Effector memory CD8-positive, alpha-beta T cell (primary cell): Measurements from ENCODE around the gene SCAMP4.
A peak's percentile ranks its signal among the peaks of the same experiment; 100 is the strongest.

Experiments
- ATAC-seq: fragments of 150-1000 bp; cut with Tn5 transposase; replicated peaks from 2 replicates; pipeline ENCODE4 v1.10.0; 2021; ENCODE audit warnings: mild to moderate bottlenecking, moderate library complexity
- DNase-seq, 3 experiments: peaks; one replicate each; pipeline ENCODE4 v3.0.0; 2021
- H3K27ac Mint-ChIP-seq, 2 donors: one replicate each; pipeline ENCODE4 v1.8.0; 2022; ENCODE audit warnings: mild to moderate bottlenecking in 2 of 2, mixed read lengths in 2 of 2, moderate library complexity in 2 of 2
- H3K27me3 Mint-ChIP-seq, 2 donors: one replicate each; pipeline ENCODE4 v1.8.0; 2022; ENCODE audit warnings: mixed read lengths in 2 of 2
- H3K36me3 Mint-ChIP-seq: one replicate; pipeline ENCODE4 v1.8.0; 2022; ENCODE audit warnings: mild to moderate bottlenecking, moderate library complexity, mixed read lengths; ENCODE audit not compliant: insufficient read depth
- H3K4me1 Mint-ChIP-seq, 2 donors: one replicate each; pipeline ENCODE4 v1.8.0; 2022; ENCODE audit warnings: low read depth in 2 of 2, mixed read lengths in 2 of 2
- H3K4me3 Mint-ChIP-seq, 2 donors: one replicate each; pipeline ENCODE4 v1.8.0; 2022; ENCODE audit warnings: mild to moderate bottlenecking in 2 of 2, mixed read lengths in 2 of 2, moderate library complexity in 2 of 2
- H3K9me3 Mint-ChIP-seq, 2 donors: one replicate each; pipeline ENCODE4 v1.8.0; 2022; ENCODE audit warnings: mixed read lengths in 2 of 2

Gene SCAMP4

DNA sequence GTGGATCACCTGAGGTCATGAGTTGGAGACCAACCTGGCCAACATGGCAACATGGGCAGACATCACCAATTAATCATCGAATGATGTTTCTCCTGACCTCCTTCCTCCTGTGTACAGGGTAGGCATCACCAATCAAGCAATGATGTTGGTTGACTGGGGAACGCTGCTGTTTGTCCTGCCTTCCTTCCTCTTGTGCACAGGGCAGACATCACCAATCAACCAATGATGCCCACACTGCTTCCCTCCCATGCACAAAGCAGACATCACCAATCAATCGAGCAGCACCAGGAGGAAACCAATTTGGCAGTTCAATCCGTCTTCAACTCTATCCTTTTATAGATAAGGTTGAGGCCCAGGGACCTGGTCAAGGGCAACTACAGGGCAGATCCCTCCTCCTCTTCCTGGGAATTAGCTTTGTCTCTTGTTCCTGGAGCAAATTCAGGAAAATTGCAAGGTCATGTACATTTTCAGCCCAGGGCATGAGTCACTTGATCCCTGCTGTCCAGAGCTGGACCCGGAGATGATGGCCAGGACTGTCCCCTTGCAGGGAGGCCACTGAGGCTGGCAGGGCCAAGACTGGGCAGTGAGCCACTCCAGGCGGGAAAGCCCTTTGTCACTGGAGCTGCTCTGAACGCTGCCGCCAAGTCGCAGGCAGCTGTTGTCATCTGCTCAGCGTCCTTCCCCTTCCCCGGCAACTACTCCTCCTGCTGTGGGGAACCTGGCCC lies 30.4 kb downstream of the SCAMP4 start:
- H3K27ac Mint-ChIP-seq, result peak overlapping the region in 1 of 2 donors; percentile 71
- H3K9me3 Mint-ChIP-seq, result no peaks in the 10 kb centered on the region
- no peak for ATAC-seq
- peaks cover 22% of the 10 kb centered on the region for H3K36me3 Mint-ChIP-seq
- no peaks in the 10 kb centered on the region for H3K27me3 Mint-ChIP-seq
- no peak for DNase-seq
- no peak overlapping the region for H3K4me3 Mint-ChIP-seq
- H3K4me1 Mint-ChIP-seq, result peaks cover 19 to 23% of the 10 kb centered on the region in 2 donors

GRCh38 chr19:1936430-1936829 lies 31.2 kb downstream of the SCAMP4 start:
- H3K36me3 Mint-ChIP-seq, result peaks cover 25% of the 10 kb centered on the region
- DNase-seq (no peak), ATAC-seq (no peak)
- peaks cover 19 to 23% of the 10 kb centered on the region in 2 donors for H3K4me1 Mint-ChIP-seq
- H3K27me3 Mint-ChIP-seq, result no peaks in the 10 kb centered on the region
- no peaks in the 10 kb centered on the region for H3K9me3 Mint-ChIP-seq
- H3K4me3 Mint-ChIP-seq, result no peak overlapping the region
- no peak overlapping the region for H3K27ac Mint-ChIP-seq

DNA sequence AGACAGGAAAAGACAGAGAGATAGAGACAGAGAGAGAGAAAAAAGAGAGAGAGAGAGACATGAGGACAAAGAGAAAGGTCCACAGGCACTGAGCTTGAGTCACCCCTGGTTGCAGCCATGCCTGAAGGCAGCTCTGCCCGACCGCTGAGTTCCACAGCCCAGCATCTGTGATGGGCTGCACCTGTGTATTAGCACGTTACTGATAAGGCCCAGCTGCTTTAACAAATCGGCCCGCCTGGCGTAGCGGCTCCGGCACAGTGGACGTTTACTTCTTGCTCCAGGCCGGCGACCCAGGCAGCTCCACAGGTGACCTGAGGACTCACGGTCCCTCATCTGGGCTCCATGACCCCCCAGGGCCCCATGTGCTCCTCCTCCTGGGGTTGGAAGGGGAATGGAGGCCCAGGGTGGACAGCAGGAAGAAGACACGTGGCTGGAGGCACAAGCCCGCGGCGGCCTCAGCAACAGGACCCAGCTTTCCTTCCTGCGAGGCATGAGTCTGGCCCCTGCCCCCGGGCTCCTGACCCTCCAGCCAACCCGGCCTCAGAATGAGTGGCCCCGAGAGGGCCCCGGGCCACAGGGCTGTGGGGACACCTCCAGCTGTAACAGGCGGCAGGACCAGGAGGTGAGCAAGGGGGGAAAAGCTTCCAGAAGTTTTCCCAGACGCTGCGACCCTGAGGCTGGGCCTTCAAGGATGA lies 31.9 kb downstream of the SCAMP4 start:
- no peaks in the 10 kb centered on the region for H3K27me3 Mint-ChIP-seq
- H3K27ac Mint-ChIP-seq, result peak overlapping the region in 1 of 2 donors; percentile 33
- no peak overlapping the region for H3K4me3 Mint-ChIP-seq
- ATAC-seq (no peak), DNase-seq (no peak)
- H3K36me3 Mint-ChIP-seq, result peaks cover 32% of the 10 kb centered on the region
- no peaks in the 10 kb centered on the region for H3K9me3 Mint-ChIP-seq
- peaks cover 19 to 23% of the 10 kb centered on the region in 2 donors for H3K4me1 Mint-ChIP-seq

- ATAC-seq (no peak), DNase-seq (no peak)
- H3K27ac Mint-ChIP-seq, result peak overlapping the region; percentile 33 to 44
- H3K9me3 Mint-ChIP-seq, result no peaks in the 10 kb centered on the region
- H3K4me1 Mint-ChIP-seq, result peaks cover 24 to 29% of the 10 kb centered on the region in 2 donors
- H3K4me3 Mint-ChIP-seq, result peak overlapping the region in 1 of 2 donors; percentile 35
- no peaks in the 10 kb centered on the region for H3K27me3 Mint-ChIP-seq
- H3K36me3 Mint-ChIP-seq, result peaks cover 42% of the 10 kb centered on the region
These were observed 32.9 kb downstream of the SCAMP4 start for GRCh38 chr19:1938071-1938470.

DNA sequence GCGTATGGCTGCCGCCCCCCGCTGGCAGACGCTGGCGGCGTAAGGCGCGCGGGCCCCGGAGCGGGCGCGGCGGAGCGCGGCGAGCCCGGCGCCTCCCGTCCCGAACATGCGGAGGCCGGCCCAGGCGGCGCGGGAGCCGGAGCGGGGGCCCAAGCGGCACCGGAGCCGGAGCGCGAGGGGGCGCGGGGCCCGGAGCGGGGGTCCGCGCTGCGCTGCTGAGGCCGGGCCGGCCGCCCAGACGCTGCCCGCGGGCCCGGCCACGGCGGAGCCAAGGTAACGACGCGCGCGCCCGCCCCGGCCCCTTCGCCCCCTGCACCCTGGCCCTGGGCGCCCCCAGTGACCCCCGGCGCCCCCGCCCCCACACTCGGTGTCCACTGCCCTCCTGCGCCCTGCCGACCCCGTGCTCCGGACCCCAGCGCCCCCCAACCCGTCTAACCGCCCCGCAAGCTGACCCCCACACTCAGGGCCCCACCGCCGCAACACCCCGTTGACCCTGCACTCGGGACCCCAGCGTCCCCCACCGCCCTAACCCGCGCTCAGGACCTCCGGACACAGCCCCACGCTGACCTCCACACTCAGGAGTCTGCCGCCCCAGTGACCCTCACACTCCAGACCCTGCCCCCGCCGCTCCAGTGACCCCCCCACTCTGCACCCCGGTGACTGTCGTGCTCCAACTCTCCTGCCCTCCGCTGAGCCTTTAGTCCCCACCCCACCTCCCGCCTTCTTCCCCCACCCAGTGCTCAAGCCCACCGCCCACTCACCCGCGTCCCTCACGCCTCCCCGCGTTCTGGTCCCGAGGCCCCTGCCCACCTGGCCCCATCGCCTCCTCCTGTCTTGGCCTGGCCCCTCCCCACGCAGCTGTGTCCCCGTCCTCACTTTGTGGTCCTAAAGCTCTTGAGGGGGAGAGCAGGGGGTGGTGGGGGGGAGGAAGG lies 36.2 kb downstream of the SCAMP4 start, which contains the start of gene CSNK1G2:
Gene CSNK1G2, plus strand, starts transcription at position 27 of the 932 bp plus-strand sequence. CDS start 28,601 bp downstream, outside the sequence.
- Mint-ChIP-seq H3K9me3 (no peaks in the 10 kb centered on the region), H3K27me3 (no peaks in the 10 kb centered on the region), H3K4me1 (peaks cover 25 to 32% of the 10 kb centered on the region in 2 donors), H3K27ac (peak within 1 kb of the TSS; percentile 98), H3K4me3 (peak within 1 kb of the TSS; percentile 88 to 96), H3K36me3 (peaks cover 43% of the 10 kb centered on the region)
- DNase-seq, result peak in 1 of 3 experiments; percentile 14
- peak; percentile 33 for ATAC-seq

GRCh38 chr19:1942078-1942933 lies 37.1 kb downstream of the SCAMP4 start:
- peaks cover 52% of the 10 kb centered on the region for H3K36me3 Mint-ChIP-seq
- peaks cover 25 to 32% of the 10 kb centered on the region in 2 donors for H3K4me1 Mint-ChIP-seq
- DNase-seq (peak; percentile 79 to 81 (median 79)), ATAC-seq (peak; percentile 52)
- peak overlapping the region; percentile 88 to 96 for H3K4me3 Mint-ChIP-seq
- H3K9me3 Mint-ChIP-seq, result no peaks in the 10 kb centered on the region
- no peaks in the 10 kb centered on the region for H3K27me3 Mint-ChIP-seq
- H3K27ac Mint-ChIP-seq, result peak overlapping the region; percentile 96 to 98

GRCh38 chr19:1942934-1943555 lies 37.8 kb downstream of the SCAMP4 start:
- Mint-ChIP-seq H3K4me3 (peak overlapping the region; percentile 88 to 96), H3K36me3 (peaks cover 52% of the 10 kb centered on the region), H3K9me3 (no peaks in the 10 kb centered on the region), H3K4me1 (peaks cover 25 to 32% of the 10 kb centered on the region in 2 donors), H3K27ac (peak overlapping the region; percentile 96 to 98), H3K27me3 (no peaks in the 10 kb centered on the region)
- DNase-seq (no peak), ATAC-seq (no peak)

DNA sequence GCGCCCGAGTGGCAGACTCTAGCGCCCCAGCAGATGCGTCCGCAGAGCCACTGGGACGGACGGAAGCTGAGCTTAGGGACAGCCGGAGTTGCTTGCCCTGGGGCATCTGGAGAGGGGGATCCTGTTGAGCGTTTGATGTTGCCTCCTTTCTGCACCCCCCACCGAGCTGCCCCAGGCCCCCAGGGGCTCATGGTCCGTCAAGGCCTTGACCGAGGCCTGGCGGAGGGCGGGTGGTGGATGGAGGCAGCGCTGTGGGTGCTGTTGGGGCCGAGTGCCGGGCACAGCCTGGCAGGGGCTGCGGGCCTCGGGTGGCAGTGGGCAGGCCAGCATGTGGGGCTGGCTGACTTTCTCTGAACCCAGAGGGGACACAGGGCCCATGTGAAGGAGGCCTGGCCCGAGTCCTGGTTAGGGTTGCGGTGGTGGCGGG lies 38.5 kb downstream of the SCAMP4 start:
- Mint-ChIP-seq H3K4me1 (peaks cover 29 to 33% of the 10 kb centered on the region in 2 donors), H3K9me3 (no peaks in the 10 kb centered on the region), H3K27ac (peak overlapping the region; percentile 96 to 98), H3K4me3 (peak overlapping the region; percentile 88 to 96), H3K27me3 (no peaks in the 10 kb centered on the region), H3K36me3 (peaks cover 57% of the 10 kb centered on the region)
- DNase-seq (no peak), ATAC-seq (no peak)

DNA sequence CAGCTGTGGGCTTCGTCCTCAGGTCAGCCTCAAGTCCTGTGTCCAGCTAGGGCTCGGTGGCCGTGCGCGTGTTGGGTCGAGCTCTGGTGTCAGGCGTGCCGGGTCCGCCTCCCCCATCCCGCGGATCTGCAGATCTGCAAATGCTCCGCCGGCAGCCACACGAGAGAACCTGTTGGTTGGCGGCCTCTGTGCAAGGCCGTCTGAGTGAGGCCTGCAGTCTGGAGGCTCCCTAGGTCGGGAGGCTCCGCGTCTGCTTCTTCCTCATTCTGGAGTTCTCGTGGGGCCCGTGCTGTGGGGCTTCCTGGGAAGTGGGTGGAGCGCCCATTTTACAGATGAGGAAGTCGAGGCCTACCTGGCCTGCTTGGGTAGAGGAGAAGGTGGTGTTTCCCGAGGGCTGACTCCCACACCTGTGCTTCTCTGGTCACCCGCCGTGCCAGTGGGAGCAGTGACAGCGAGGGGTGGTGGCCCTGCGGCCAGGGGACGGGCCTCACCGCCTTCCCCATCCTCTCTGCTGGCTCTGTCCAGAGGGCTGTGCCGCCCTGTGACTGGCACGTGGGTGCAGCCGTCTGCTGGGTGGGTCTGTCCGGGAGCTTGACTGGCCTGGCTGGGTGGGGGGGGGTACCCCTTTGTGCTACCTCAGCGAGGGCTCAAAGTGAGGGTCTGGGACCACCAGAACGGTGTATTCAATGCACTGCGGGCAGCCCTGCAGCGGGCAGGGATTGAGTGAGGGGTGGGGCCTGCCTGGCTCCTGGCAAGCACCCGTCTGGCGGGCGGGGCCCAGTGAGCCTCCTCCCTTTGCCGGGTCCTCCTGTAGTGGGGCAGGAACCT lies 39.1 kb downstream of the SCAMP4 start:
- H3K27me3 Mint-ChIP-seq, result no peaks in the 10 kb centered on the region
- ATAC-seq, result no peak
- H3K4me1 Mint-ChIP-seq, result peaks cover 35 to 37% of the 10 kb centered on the region in 2 donors
- no peak for DNase-seq
- H3K36me3 Mint-ChIP-seq, result peaks cover 55% of the 10 kb centered on the region
- H3K9me3 Mint-ChIP-seq, result no peaks in the 10 kb centered on the region
- H3K4me3 Mint-ChIP-seq, result peak overlapping the region; percentile 40 to 96
- peak overlapping the region; percentile 96 to 98 for H3K27ac Mint-ChIP-seq

- Mint-ChIP-seq H3K4me1 (peaks cover 28 to 34% of the 10 kb centered on the region in 2 donors), H3K27ac (peak overlapping the region in 1 of 2 donors; percentile 98), H3K27me3 (no peaks in the 10 kb centered on the region), H3K9me3 (no peaks in the 10 kb centered on the region), H3K4me3 (peak overlapping the region; percentile 9 to 45), H3K36me3 (peaks cover 55% of the 10 kb centered on the region)
- no peak for DNase-seq
- no peak for ATAC-seq
These were observed 39.8 kb downstream of the SCAMP4 start for GRCh38 chr19:1944916-1945561.

DNA sequence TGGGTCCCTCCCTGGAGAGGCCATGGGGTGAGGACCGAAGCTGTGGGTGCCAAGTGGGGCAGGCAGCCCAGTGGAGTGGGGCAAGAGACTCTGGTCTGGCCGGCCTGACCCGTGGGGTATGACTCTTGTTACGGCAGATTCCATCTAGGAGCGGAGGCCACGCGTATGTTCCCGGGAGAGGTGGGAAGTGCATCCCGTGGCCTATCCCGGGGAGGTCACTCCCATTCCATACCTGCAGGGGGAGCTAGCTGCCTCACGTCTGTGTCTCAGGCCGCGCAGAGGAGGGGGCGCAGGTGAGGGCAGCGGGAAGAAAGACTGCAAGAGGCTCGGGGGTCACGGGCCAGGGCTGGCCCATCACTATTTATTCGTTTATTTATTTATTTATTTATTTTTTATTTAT lies 40.7 kb downstream of the SCAMP4 start:
- Mint-ChIP-seq H3K9me3 (no peaks in the 10 kb centered on the region), H3K4me3 (peak overlapping the region; percentile 9 to 45), H3K36me3 (peaks cover 55% of the 10 kb centered on the region), H3K27me3 (no peaks in the 10 kb centered on the region), H3K4me1 (peaks cover 24 to 36% of the 10 kb centered on the region in 2 donors), H3K27ac (peak overlapping the region in 1 of 2 donors; percentile 87)
- ATAC-seq (no peak), DNase-seq (no peak)
